IMR-90 (cell line): ENCODE measurements around the gene MAGI1. TPM values are rescaled to one million over a fixed set of nuclear protein-coding genes. Genes with fewer than 3 reads are reported as not detected.
A peak's percentile ranks its signal among the peaks of the same experiment; 100 is the strongest.

ENCODE experiments used
- ATAC-seq: fragments of 200-7000 bp; cut with Tn5 transposase; 2 replicates; pipeline ENCODE4 v1.9.1; 2020; ENCODE audit warnings: low read depth, mild to moderate bottlenecking, moderate library complexity
- BruUV-seq: library from RNA; stranded (reverse); fragments of 400-500 nt; replicated peaks from 2 replicates; lab custom pipeline; 2021; lab: Mats Ljungman, UMichigan
- CTCF ChIA-PET: fragments of 300-600 bp; formaldehyde crosslinking; extraction: SDS; loops from one replicate; lab custom pipeline; 2021; ENCODE audit warnings: antibody characterized with exemption; lab: Yijun Ruan, JAX
- POLR2A ChIA-PET: fragments of 300-600 bp; sonication (Branson Sonifier 250); formaldehyde crosslinking; loops from one replicate; lab custom pipeline; 2022; ENCODE audit warnings: antibody characterized with exemption; ENCODE audit not compliant: unreplicated experiment; lab: Charles Lee
- DNase-seq: peaks from one replicate; pipeline ENCODE4 v3.0.0; 2013
- H2AFZ ChIP-seq: replicated peaks from 2 replicates; pipeline ENCODE3; 2013; ENCODE audit warnings: low read length, mild to moderate bottlenecking; ENCODE audit not compliant: poor library complexity
- H2AK5ac ChIP-seq: 2 replicates; pipeline ENCODE4 v1.6.1; 2013; ENCODE audit warnings: low read depth, low read length, inconsistent platforms
- H2AK9ac ChIP-seq: replicated peaks from 2 replicates; pipeline ENCODE3; 2013; ENCODE audit warnings: mild to moderate bottlenecking, low read depth, low read length, moderate library complexity; ENCODE audit not compliant: poor library complexity
- H2BK120ac ChIP-seq: 2 replicates; pipeline ENCODE4 v1.6.1; 2013; ENCODE audit warnings: low read depth, low read length, inconsistent platforms
- H2BK15ac ChIP-seq: 3 replicates; pipeline ENCODE4 v1.6.1; 2013; ENCODE audit warnings: low read depth, low read length, inconsistent platforms
- H2BK20ac ChIP-seq: 2 replicates; pipeline ENCODE4 v1.6.1; 2013; ENCODE audit warnings: low read depth, mild to moderate bottlenecking, inconsistent platforms, low read length, moderate library complexity
- H2BK5ac ChIP-seq: 2 replicates; pipeline ENCODE4 v1.6.1; 2013; ENCODE audit warnings: mild to moderate bottlenecking, low read depth, low read length, inconsistent platforms; ENCODE audit not compliant: poor library complexity, severe bottlenecking
- H3K14ac ChIP-seq: replicated peaks from 2 replicates; pipeline ENCODE4 v1.6.1; 2013; ENCODE audit warnings: low read depth, low read length, inconsistent platforms
- H3K18ac ChIP-seq: 2 replicates; pipeline ENCODE4 v1.6.1; 2013; ENCODE audit warnings: low read depth, low read length, control low read depth
- H3K23ac ChIP-seq: 2 replicates; pipeline ENCODE4 v1.6.1; 2013; ENCODE audit warnings: low read depth, low read length, inconsistent platforms
- H3K27ac ChIP-seq: 2 replicates; pipeline ENCODE4 v1.5.1; 2013; ENCODE audit warnings: mild to moderate bottlenecking, control low read depth, low read length; ENCODE audit not compliant: insufficient read depth
- H3K27me3 ChIP-seq: 2 replicates; pipeline ENCODE4 v1.6.1; 2013; ENCODE audit warnings: low read length; ENCODE audit not compliant: control insufficient read depth, insufficient read depth
- H3K36me3 ChIP-seq: 2 replicates; pipeline ENCODE4 v1.6.1; 2013; ENCODE audit warnings: low read length, mixed read lengths; ENCODE audit not compliant: control insufficient read depth, insufficient read depth
- H3K4ac ChIP-seq: 2 replicates; pipeline ENCODE4 v1.6.1; 2013; ENCODE audit warnings: low read depth, low read length, inconsistent platforms
- H3K4me1 ChIP-seq: 2 replicates; pipeline ENCODE4 v1.6.1; 2013; ENCODE audit warnings: low read length, mixed read lengths; ENCODE audit not compliant: control insufficient read depth, insufficient read depth
- H3K4me2 ChIP-seq: 2 replicates; pipeline ENCODE4 v1.6.1; 2013; ENCODE audit warnings: low read depth, mild to moderate bottlenecking, control low read depth, low read length, moderate library complexity
- H3K4me3 ChIP-seq: 2 replicates; pipeline ENCODE4 v1.5.1; 2013; ENCODE audit warnings: low read depth, mild to moderate bottlenecking, control low read depth, low read length, moderate library complexity; ENCODE audit not compliant: insufficient read depth
- H3K56ac ChIP-seq: 2 replicates; pipeline ENCODE4 v1.6.1; 2013; ENCODE audit warnings: low read length, inconsistent platforms; ENCODE audit not compliant: insufficient read depth; ENCODE audit errors: extremely low read depth
- H3K79me1 ChIP-seq, 2 experiments: 2 replicates each; pipeline ENCODE4 v1.6.1; 2013; ENCODE audit warnings: low read length in 2 of 2, inconsistent platforms in 1 of 2, low read depth in 1 of 2
- H3K9ac ChIP-seq: 2 replicates; pipeline ENCODE4 v1.6.1; 2013; ENCODE audit warnings: low read depth, low read length, control low read depth
- H3K9me1 ChIP-seq: 2 replicates; pipeline ENCODE4 v1.6.1; 2013; ENCODE audit warnings: low read length, inconsistent platforms; ENCODE audit not compliant: insufficient read depth
- H3K9me3 ChIP-seq: 2 replicates; pipeline ENCODE4 v1.6.1; 2013; ENCODE audit warnings: low read length; ENCODE audit not compliant: control insufficient read depth, insufficient read depth
- H4K20me1 ChIP-seq: 2 replicates; pipeline ENCODE4 v1.6.1; 2013; ENCODE audit warnings: low read length, inconsistent platforms; ENCODE audit not compliant: insufficient read depth
- H4K5ac ChIP-seq: 2 replicates; pipeline ENCODE4 v1.6.1; 2013; ENCODE audit warnings: mild to moderate bottlenecking, low read depth, low read length, control low read depth
- H4K8ac ChIP-seq, 2 experiments: 2 replicates each; pipeline ENCODE4 v1.6.1; 2013; ENCODE audit warnings: low read depth in 2 of 2, low read length in 2 of 2, control low read depth in 1 of 2, inconsistent platforms in 1 of 2
- H4K91ac ChIP-seq: 2 replicates; pipeline ENCODE4 v1.6.1; 2013; ENCODE audit warnings: low read depth, low read length, inconsistent platforms; ENCODE audit not compliant: insufficient read depth
- ELK1 ChIP-seq: fragments of 150-350 bp; IDR thresholded peaks from 2 replicates; pipeline ENCODE4 v1.6.1; 2016; ENCODE audit warnings: low read depth, mild to moderate bottlenecking, low read length, moderate library complexity, borderline replicate concordance
- MAFK ChIP-seq: IDR thresholded peaks from 2 replicates; pipeline ENCODE4 v1.6.1; 2012; ENCODE audit warnings: low read depth, low read length, improper control_type of control experiment
- NFE2L2 ChIP-seq: fragments of 150-350 bp; IDR thresholded peaks from 2 replicates; pipeline ENCODE4 v1.6.1; 2016; ENCODE audit warnings: low read depth, mild to moderate bottlenecking, low read length
- RAD21 ChIP-seq: IDR thresholded peaks from 2 replicates; pipeline ENCODE4 v1.6.1; 2012; ENCODE audit warnings: low read length, improper control_type of control experiment
- WGBS, 2 experiments: methylation state at CpG; one replicate each; pipeline versions ENCODE4 v1.1.5 to v1.1.7; 2013; ENCODE audit warnings: missing lambda C conversion rate in 2 of 2; ENCODE audit not compliant: insufficient read length in 1 of 2; ENCODE audit errors: extremely low coverage in 2 of 2; 5-methylcytosine and 5-hydroxymethylcytosine counted together
- dilution Hi-C: fragments of 300-500 bp; cut with HindIII; formaldehyde crosslinking; loops from one replicate; pipeline ENCODE4 v1.14.3; 2018; ENCODE audit warnings: low sequenced_read_pairs; ENCODE audit not compliant: unreplicated experiment
- in situ Hi-C: fragments of 300-500 bp; cut with MboI; formaldehyde crosslinking; loops from 3 replicates; pipeline ENCODE4 v1.14.3; 2019; ENCODE audit warnings: low sequenced_read_pairs, inconsistent platforms, mixed read lengths
- intact Hi-C: fragments of 100-400 bp; cut with micrococcal nuclease; formaldehyde crosslinking; loops from 2 replicates; pipeline ENCODE4 v1.10.0; 2022
- polyA plus RNA-seq, 3 experiments: library from polyadenylated mRNA; depleted of rRNA; stranded (reverse); fragments of >200 nt; gene quantifications; 2 replicates each; pipeline ENCODE4 v1.2.3, GENCODE V29; 2012; ENCODE audit warnings: low replicate concordance in 1 of 3
- total RNA-seq: library from RNA; depleted of rRNA; stranded (reverse); fragments of >200 nt; gene quantifications from 2 replicates; pipeline ENCODE4 v1.2.3, GENCODE V29; 2012

The MAGI1 gene
- total and polyA plus RNA-seq, 2 of the 4 experiments (the other 2 are of a cell fraction) = 14.5 to 24.2 TPM

- Histone ChIP-seq H3K4ac (no peak overlapping the region), H3K79me1 (peaks cover 17 to 29% of the 10 kb centered on the region in 2 experiments), H3K4me2 (no peak overlapping the region), H3K27me3 (no peaks in the 10 kb centered on the region), H3K36me3 (no peaks in the 10 kb centered on the region), H2BK5ac (no peak overlapping the region), H2BK120ac (no peak overlapping the region), H3K18ac (no peak overlapping the region), H3K14ac (no peak overlapping the region), H2AFZ (no peak overlapping the region), H4K5ac (no peak overlapping the region), H4K91ac (no peak overlapping the region), H2AK5ac (no peak overlapping the region), H3K23ac (no peak overlapping the region), H3K27ac (no peak overlapping the region), H3K4me3 (no peak overlapping the region), H3K9me1 (peaks cover 5% of the 10 kb centered on the region; the same call in 1 of the 2 replicates), H3K9ac (no peak overlapping the region), H3K56ac (no peak overlapping the region), H4K8ac (no peak overlapping the region), H3K9me3 (no peaks in the 10 kb centered on the region), H2BK20ac (no peak overlapping the region), H3K4me1 (no peaks in the 10 kb centered on the region), H2AK9ac (no peak overlapping the region), H2BK15ac (no peak overlapping the region), H4K20me1 (no peaks in the 10 kb centered on the region)
- no CpG with 5 or more reads among the region's 8 CpGs for WGBS, 2 experiments
- intact Hi-C loops (no loop called here), dilution Hi-C loops (no loop called here), in situ Hi-C loops (no loop called here)
- ATAC-seq (no peak), DNase-seq (peak; percentile 13)
- no peak for TF ChIP-seq NFE2L2
- no peak for TF ChIP-seq MAFK
- no peak for TF ChIP-seq RAD21
- no peak for TF ChIP-seq ELK1
- POLR2A ChIA-PET = no interaction called here
- CTCF ChIA-PET = interaction anchor here (0.7 kb wide), 1 partner anchor 573 kb away, joined by 7 read pairs; no protein-coding TSS in a partner anchor
- no TSS peak for BruUV-seq
These were observed 226.8 kb downstream of the MAGI1 start for GRCh38 chr3:65811892-65812291.
